ENCODE data around the gene CACNA1D.

The CACNA1D gene

GRCh38 chr3:53731934-53732624, 237.7 kb downstream of the CACNA1D start:
- H3K36me3 Mint-ChIP-seq (ENCODE audit: low read depth) = no peaks in the 10 kb centered on the region
- no peaks in the 10 kb centered on the region for H3K4me1 Mint-ChIP-seq (ENCODE audit: low read depth)
- H3K27me3 Mint-ChIP-seq = peaks cover 9% of the 10 kb centered on the region
- H3K27ac Mint-ChIP-seq = no peak overlapping the region
- no peak overlapping the region for H3K4me3 Mint-ChIP-seq
- H3K9me3 Mint-ChIP-seq = no peaks in the 10 kb centered on the region

- Mint-ChIP-seq H3K4me1 (ENCODE audit: low read depth) (no peaks in the 10 kb centered on the region), H3K27me3 (peaks cover 5% of the 10 kb centered on the region), H3K27ac (no peak overlapping the region), H3K36me3 (ENCODE audit: low read depth) (no peaks in the 10 kb centered on the region), H3K9me3 (no peaks in the 10 kb centered on the region), H3K4me3 (no peak overlapping the region)
Observed at GRCh38 chr3:53733446-53733845, 239.0 kb downstream of the CACNA1D start.

- Mint-ChIP-seq H3K4me1 (ENCODE audit: low read depth) (no peaks in the 10 kb centered on the region), H3K4me3 (no peak overlapping the region), H3K9me3 (no peaks in the 10 kb centered on the region), H3K36me3 (ENCODE audit: low read depth) (no peaks in the 10 kb centered on the region), H3K27ac (no peak overlapping the region), H3K27me3 (no peaks in the 10 kb centered on the region)
Observed at GRCh38 chr3:53739966-53740365, 245.6 kb downstream of the CACNA1D start.

- Mint-ChIP-seq H3K4me1 (ENCODE audit: low read depth) (no peaks in the 10 kb centered on the region), H3K9me3 (no peaks in the 10 kb centered on the region), H3K4me3 (no peak overlapping the region), H3K36me3 (ENCODE audit: low read depth) (no peaks in the 10 kb centered on the region), H3K27ac (no peak overlapping the region), H3K27me3 (no peaks in the 10 kb centered on the region)
Observed at GRCh38 chr3:53740956-53741355, 246.5 kb downstream of the CACNA1D start.

GRCh38 chr3:53744351-53744750, 249.9 kb downstream of the CACNA1D start:
- H3K4me1 Mint-ChIP-seq (ENCODE audit: low read depth) = peaks cover 13% of the 10 kb centered on the region
- no peaks in the 10 kb centered on the region for H3K9me3 Mint-ChIP-seq
- no peaks in the 10 kb centered on the region for H3K27me3 Mint-ChIP-seq
- no peak overlapping the region for H3K27ac Mint-ChIP-seq
- H3K4me3 Mint-ChIP-seq = no peak overlapping the region
- no peaks in the 10 kb centered on the region for H3K36me3 Mint-ChIP-seq (ENCODE audit: low read depth)

GRCh38 chr3:53747559-53747958, 253.1 kb downstream of the CACNA1D start:
- H3K4me1 Mint-ChIP-seq (ENCODE audit: low read depth) = peaks cover 27% of the 10 kb centered on the region
- no peaks in the 10 kb centered on the region for H3K9me3 Mint-ChIP-seq
- no peak overlapping the region for H3K4me3 Mint-ChIP-seq
- no peak overlapping the region for H3K27ac Mint-ChIP-seq
- no peaks in the 10 kb centered on the region for H3K36me3 Mint-ChIP-seq (ENCODE audit: low read depth)
- H3K27me3 Mint-ChIP-seq = no peaks in the 10 kb centered on the region

GRCh38 chr3:53748512-53749271, 254.3 kb downstream of the CACNA1D start:
- H3K27ac Mint-ChIP-seq = peak overlapping the region; percentile 65
- no peaks in the 10 kb centered on the region for H3K27me3 Mint-ChIP-seq
- H3K9me3 Mint-ChIP-seq = no peaks in the 10 kb centered on the region
- no peak overlapping the region for H3K4me3 Mint-ChIP-seq
- no peaks in the 10 kb centered on the region for H3K36me3 Mint-ChIP-seq (ENCODE audit: low read depth)
- peaks cover 33% of the 10 kb centered on the region for H3K4me1 Mint-ChIP-seq (ENCODE audit: low read depth)

GRCh38 chr3:53749448-53749847, 255.0 kb downstream of the CACNA1D start:
- no peaks in the 10 kb centered on the region for H3K9me3 Mint-ChIP-seq
- H3K4me3 Mint-ChIP-seq = no peak overlapping the region
- H3K27ac Mint-ChIP-seq = peak overlapping the region; percentile 65
- H3K4me1 Mint-ChIP-seq (ENCODE audit: low read depth) = peaks cover 41% of the 10 kb centered on the region
- no peaks in the 10 kb centered on the region for H3K36me3 Mint-ChIP-seq (ENCODE audit: low read depth)
- H3K27me3 Mint-ChIP-seq = peaks cover 2% of the 10 kb centered on the region

GRCh38 chr3:53750253-53751210, 256.1 kb downstream of the CACNA1D start:
- Mint-ChIP-seq H3K9me3 (no peaks in the 10 kb centered on the region), H3K27me3 (peaks cover 4% of the 10 kb centered on the region), H3K4me3 (no peak overlapping the region), H3K36me3 (ENCODE audit: low read depth) (no peaks in the 10 kb centered on the region), H3K27ac (peak overlapping the region; percentile 38), H3K4me1 (ENCODE audit: low read depth) (peaks cover 42% of the 10 kb centered on the region)

GRCh38 chr3:53753518-53754183, 259.2 kb downstream of the CACNA1D start:
- Mint-ChIP-seq H3K4me1 (ENCODE audit: low read depth) (peaks cover 35% of the 10 kb centered on the region), H3K27me3 (peaks cover 4% of the 10 kb centered on the region), H3K27ac (no peak overlapping the region), H3K4me3 (no peak overlapping the region), H3K9me3 (no peaks in the 10 kb centered on the region), H3K36me3 (ENCODE audit: low read depth) (no peaks in the 10 kb centered on the region)

GRCh38 chr3:53754325-53754724, 259.9 kb downstream of the CACNA1D start:
- H3K27me3 Mint-ChIP-seq = peaks cover 4% of the 10 kb centered on the region
- H3K4me1 Mint-ChIP-seq (ENCODE audit: low read depth) = peaks cover 28% of the 10 kb centered on the region
- H3K36me3 Mint-ChIP-seq (ENCODE audit: low read depth) = no peaks in the 10 kb centered on the region
- no peaks in the 10 kb centered on the region for H3K9me3 Mint-ChIP-seq
- no peak overlapping the region for H3K27ac Mint-ChIP-seq
- H3K4me3 Mint-ChIP-seq = no peak overlapping the region

GRCh38 chr3:53758846-53759245, 264.4 kb downstream of the CACNA1D start:
- no peak overlapping the region for H3K4me3 Mint-ChIP-seq
- H3K9me3 Mint-ChIP-seq = no peaks in the 10 kb centered on the region
- H3K27me3 Mint-ChIP-seq = peaks cover 4% of the 10 kb centered on the region
- no peaks in the 10 kb centered on the region for H3K36me3 Mint-ChIP-seq (ENCODE audit: low read depth)
- peaks cover 7% of the 10 kb centered on the region for H3K4me1 Mint-ChIP-seq (ENCODE audit: low read depth)
- no peak overlapping the region for H3K27ac Mint-ChIP-seq

- no peaks in the 10 kb centered on the region for H3K9me3 Mint-ChIP-seq
- no peaks in the 10 kb centered on the region for H3K36me3 Mint-ChIP-seq (ENCODE audit: low read depth)
- no peak overlapping the region for H3K27ac Mint-ChIP-seq
Observed at GRCh38 chr3:53763353-53763752, 268.9 kb downstream of the CACNA1D start.

GRCh38 chr3:53764026-53764775, 269.8 kb downstream of the CACNA1D start:
- no peak overlapping the region for H3K27ac Mint-ChIP-seq
- H3K27me3 Mint-ChIP-seq = no peaks in the 10 kb centered on the region
- no peaks in the 10 kb centered on the region for H3K9me3 Mint-ChIP-seq
- no peaks in the 10 kb centered on the region for H3K36me3 Mint-ChIP-seq (ENCODE audit: low read depth)
- H3K4me1 Mint-ChIP-seq (ENCODE audit: low read depth) = no peaks in the 10 kb centered on the region
- H3K4me3 Mint-ChIP-seq = no peak overlapping the region

More at GRCh38 chr3:53763353-53763752, 268.9 kb downstream of the CACNA1D start:
- Mint-ChIP-seq H3K4me3 (no peak overlapping the region), H3K27me3 (no peaks in the 10 kb centered on the region), H3K4me1 (ENCODE audit: low read depth) (no peaks in the 10 kb centered on the region)

All from stimulated activated naive CD8-positive, alpha-beta T cell treated with anti-CD3 and anti-CD28 coated beads, Interleukin-15, Interleukin-2, amounts not matched to agents 100 ng/mL and 50 ng/mL, for 24 hours (primary cell).